GM12878 (cell line): Measurements from ENCODE around the gene ROCK1. TPM values are rescaled to one million over a fixed set of nuclear protein-coding genes. Genes with fewer than 3 reads are reported as not detected.

Source experiments
- ATAC-seq: fragments of 200-7000 bp; cut with Tn5 transposase; 3 replicates; pipeline ENCODE4 v1.9.1; 2020; ENCODE audit warnings: mild to moderate bottlenecking, moderate library complexity
- BruUV-seq: library from RNA; stranded (reverse); fragments of 400-500 nt; replicated peaks from 2 replicates; lab custom pipeline; 2021; lab: Mats Ljungman, UMichigan
- CTCF ChIA-PET: fragments of 300-600 bp; sonication (Branson Sonifier 250); formaldehyde crosslinking; extraction: SDS; loops from one replicate; lab custom pipeline; 2021; ENCODE audit warnings: inconsistent platforms; lab: Yijun Ruan, JAX
- POLR2A ChIA-PET: fragments of 350-600 bp; formaldehyde crosslinking; extraction: SDS; loops from one replicate; lab custom pipeline; 2021; ENCODE audit warnings: inconsistent platforms; lab: Charles Lee
- RAD21 ChIA-PET: fragments of 300-600 bp; sonication (Branson Sonifier 250); formaldehyde crosslinking; loops from one replicate; lab custom pipeline; 2023; ENCODE audit warnings: antibody characterized with exemption; ENCODE audit not compliant: unreplicated experiment; lab: Charles Lee
- SMC1A ChIA-PET: fragments of 300-600 bp; sonication (Branson Sonifier 250); formaldehyde crosslinking; loops from one replicate; lab custom pipeline; 2023; ENCODE audit not compliant: unreplicated experiment, uncharacterized antibody; lab: Charles Lee
- DNase-seq: peaks from one replicate; pipeline ENCODE4 v3.0.0-alpha.2; 2011; ENCODE audit warnings: low read depth, low spot score
- FAIRE-seq: peaks from 3 replicates; lab custom pipeline; 2011; peaks lifted over from hg19 to GRCh38; lab: Jason Lieb, UNC
- H2AFZ ChIP-seq: 2 replicates; pipeline ENCODE4 v1.6.0; 2011; ENCODE audit warnings: low read depth, low read length, control low read depth; ENCODE audit not compliant: control insufficient read depth
- H3K27ac ChIP-seq: 2 replicates; pipeline ENCODE4 v1.5.1; 2011; ENCODE audit warnings: control low read depth; ENCODE audit not compliant: control insufficient read depth, insufficient read depth
- H3K27me3 ChIP-seq, 2 experiments: replicated peaks in 1 of 2; 2 replicates each; pipeline versions ENCODE4 v1.6.0 to v1.6.1; 2011; ENCODE audit warnings: low read length in 1 of 2; ENCODE audit not compliant: control insufficient read depth in 2 of 2, insufficient read depth in 2 of 2
- H3K36me3 ChIP-seq, 2 experiments: 2 replicates each; pipeline ENCODE4 v1.5.1; 2011; ENCODE audit warnings: low read length in 1 of 2; ENCODE audit not compliant: control insufficient read depth in 2 of 2, insufficient read depth in 2 of 2
- H3K4me1 ChIP-seq: 2 replicates; pipeline ENCODE4 v1.6.1; 2011; ENCODE audit warnings: mild to moderate bottlenecking, low read length, moderate library complexity, mixed read lengths; ENCODE audit not compliant: control insufficient read depth, insufficient read depth
- H3K4me2 ChIP-seq: 2 replicates; pipeline ENCODE4 v1.6.0; 2011; ENCODE audit warnings: control low read depth; ENCODE audit not compliant: control insufficient read depth, insufficient read depth
- H3K4me3 ChIP-seq: fragments of 200-600 bp; sonication (generic); 2 replicates; pipeline ENCODE4 v1.5.1; 2016
- H3K79me2 ChIP-seq: 2 replicates; pipeline ENCODE4 v1.6.0; 2011; ENCODE audit warnings: low read length; ENCODE audit not compliant: control insufficient read depth, insufficient read depth
- H3K9ac ChIP-seq: 2 replicates; pipeline ENCODE4 v1.8.0; 2011; ENCODE audit warnings: low read length, control low read depth, mixed read lengths; ENCODE audit not compliant: control insufficient read depth, insufficient read depth
- H3K9me3 ChIP-seq: replicated peaks from 3 replicates; pipeline ENCODE4 v1.5.1; 2011; ENCODE audit warnings: mild to moderate bottlenecking, low read length; ENCODE audit not compliant: control insufficient read depth, insufficient read depth
- H4K20me1 ChIP-seq: 2 replicates; pipeline ENCODE4 v1.6.0; 2011; ENCODE audit not compliant: control insufficient read depth, insufficient read depth
- LARP7 ChIP-seq: fragments of 450-650 bp; IDR thresholded peaks from 2 replicates; pipeline ENCODE4 v1.6.1; 2017; ENCODE audit warnings: mild to moderate bottlenecking
- MXI1 ChIP-seq: fragments of 150-350 bp; IDR thresholded peaks from 2 replicates; pipeline ENCODE4 v1.6.1; 2011; ENCODE audit warnings: low read depth, mild to moderate bottlenecking, inconsistent platforms, low read length, improper control_type of control experiment
- MYC ChIP-seq: IDR thresholded peaks from 2 replicates; pipeline ENCODE4 v1.6.1; 2011; ENCODE audit warnings: mild to moderate bottlenecking, low read length, moderate library complexity, inconsistent platforms; ENCODE audit not compliant: insufficient read depth, insufficient replicate concordance, insufficient read length, severe bottlenecking
- SP1 ChIP-seq: IDR thresholded peaks from one replicate; pipeline ENCODE4 v1.6.1; 2011; ENCODE audit warnings: low read depth, low read length
- USF2 ChIP-seq: IDR thresholded peaks from 2 replicates; pipeline ENCODE4 v1.6.1; 2011; ENCODE audit warnings: low read depth, low read length, improper control_type of control experiment, borderline replicate concordance
- ZNF207 ChIP-seq: fragments of 450-650 bp; IDR thresholded peaks from 2 replicates; pipeline ENCODE4 v1.6.1; 2014; ENCODE audit warnings: antibody characterized with exemption, mild to moderate bottlenecking, borderline replicate concordance
- ZNF217 ChIP-seq: fragments of 450-650 bp; IDR thresholded peaks from 2 replicates; pipeline ENCODE4 v1.6.1; 2017; ENCODE audit warnings: antibody characterized with exemption, mild to moderate bottlenecking
- ZSCAN29 ChIP-seq: fragments of 450-650 bp; IDR thresholded peaks from 2 replicates; pipeline ENCODE4 v1.6.1; 2017; ENCODE audit warnings: mild to moderate bottlenecking, moderate library complexity
- WGBS: methylation state at CpG from one replicate; pipeline ENCODE4 v1.1.6; 2016; ENCODE audit warnings: low lambda C conversion rate; ENCODE audit not compliant: insufficient replicate concordance, insufficient coverage; ENCODE audit errors: missing lambda C conversion rate; 5-methylcytosine and 5-hydroxymethylcytosine counted together
- in situ Hi-C: fragments of 300-500 bp; cut with MboI; formaldehyde crosslinking; loops from 9 replicates; pipeline ENCODE4 v1.14.3; 2018; ENCODE audit warnings: mixed read lengths
- intact Hi-C: fragments of 100-400 bp; cut with micrococcal nuclease; formaldehyde crosslinking; loops from one replicate; pipeline ENCODE4 v1.14.2; 2022; ENCODE audit not compliant: unreplicated experiment
- polyA plus RNA-seq, 11 experiments: library from polyadenylated mRNA; depleted of rRNA in 4 of 11; unstranded in 6 of 11; stranded (reverse) in 5 of 11; fragments of >200 nt; fragmentation: Nextera tagmentation in 4 of 11; fragmentation: Illumina TruSeq in 1 of 11; extraction: Ambion mirVana in 4 of 11; extraction: Trizol in 1 of 11; gene quantifications; 1 replicate in 1 of 11; 2 replicates in 10 of 11; pipeline versions ENCODE4 v1.2.1 to v1.2.3, GENCODE V29; 2011 to 2016; ENCODE audit warnings: inconsistent platforms in 2 of 11, missing spikeins in 2 of 11, low read depth in 1 of 11
- total RNA-seq, 4 experiments: library from RNA; depleted of rRNA in 3 of 4; stranded (reverse); fragments of >200 nt in 3 of 4; fragmentation: Illumina TruSeq in 1 of 4; extraction: Trizol in 1 of 4; gene quantifications; 2 replicates each; pipeline versions ENCODE4 v1.2.1 to v1.2.3, GENCODE V29; 2013 to 2021

ROCK1 gene
- total and polyA plus RNA-seq, 10 of the 15 experiments (the other 5 are each of a cell fraction or from before 2014, with no cell fraction given) = 14.8 to 46.6 (median 29.5) TPM

GRCh38 chr18:21123290-21123926, 11.8 kb upstream of the ROCK1 start:
- in situ Hi-C loops (loop anchor here (25.0 kb wide), 3 partner anchors 564 to 1814 kb away; partner anchors contain the start of gene RBBP8), intact Hi-C loops (no loop called here)
- ChIA-PET CTCF (interaction anchor here (0.6 kb wide), 1 partner anchor 12 kb away, joined by 3 read pairs; the partner anchor contains the start of gene ROCK1), SMC1A (no interaction called here), POLR2A (no interaction called here), RAD21 (no interaction called here)
- Histone ChIP-seq H4K20me1 (no peaks in the 10 kb centered on the region), H3K36me3 (no peaks in the 10 kb centered on the region), H3K27me3 (no peaks in the 10 kb centered on the region), H3K9ac (no peak overlapping the region), H3K79me2 (no peaks in the 10 kb centered on the region), H3K4me2 (no peak overlapping the region), H3K27ac (no peak overlapping the region), H3K4me1 (no peaks in the 10 kb centered on the region), H3K9me3 (no peaks in the 10 kb centered on the region), H2AFZ (no peak overlapping the region), H3K4me3 (no peak overlapping the region)
- no TSS peak for BruUV-seq
- DNase-seq (no peak), FAIRE-seq (no peak), ATAC-seq (no peak)
- no peak for TF ChIP-seq USF2
- no peak for TF ChIP-seq ZNF217
- TF ChIP-seq MYC = no peak
- 18% methylated on average over 5 of the region's 5 CpGs for WGBS

- no peaks in the 10 kb centered on the region for H3K79me2 ChIP-seq
- FAIRE-seq = no peak
- H3K9me3 ChIP-seq = no peaks in the 10 kb centered on the region
- no TSS peak for BruUV-seq
- no peak for ATAC-seq
- no peaks in the 10 kb centered on the region for H4K20me1 ChIP-seq
- H3K27me3 ChIP-seq = no peaks in the 10 kb centered on the region
- H3K4me3 ChIP-seq = no peak overlapping the region
- CTCF ChIA-PET = no interaction called here
- DNase-seq = no peak
- H3K4me2 ChIP-seq = no peak overlapping the region
- RAD21 ChIA-PET = no interaction called here
- H3K36me3 ChIP-seq = no peaks in the 10 kb centered on the region
- TF ChIP-seq ZSCAN29 = no peak
- no peak for TF ChIP-seq SP1
- no peak for TF ChIP-seq MXI1
- no peak for TF ChIP-seq LARP7
- TF ChIP-seq ZNF207 = no peak
- intact Hi-C loops (loop anchor here (10.0 kb wide), 1 partner anchor 56 kb away; no protein-coding TSS in a partner anchor), in situ Hi-C loops (loop anchor here (25.0 kb wide), 3 partner anchors 568 to 1818 kb away; partner anchors contain the start of gene RBBP8)
- no peaks in the 10 kb centered on the region for H3K4me1 ChIP-seq
- POLR2A ChIA-PET = no interaction called here
- no peak overlapping the region for H3K27ac ChIP-seq
- SMC1A ChIA-PET = no interaction called here
- H2AFZ ChIP-seq = no peak overlapping the region
- H3K9ac ChIP-seq = no peak overlapping the region
Observed at GRCh38 chr18:21118806-21119205, 7.2 kb upstream of the ROCK1 start.
